HepG2 (cell line): ENCODE measurements around the gene AGAP1. TPM values are rescaled to one million over a fixed set of nuclear protein-coding genes. Genes with fewer than 3 reads are reported as not detected.

Experiments used
- AKAP8 ChIP-seq: sonication (generic); formaldehyde crosslinking; IDR thresholded peaks from 2 replicates; pipeline ENCODE4 v1.5.1; 2020; ENCODE audit warnings: mild to moderate bottlenecking, missing genetic modification reagents
- CBX2 ChIP-seq, 2 experiments: fragments of 200-600 bp in 1 of 2; sonication (generic); formaldehyde crosslinking in 1 of 2; IDR thresholded peaks; 2 replicates each; pipeline versions ENCODE4 v1.7.0 to v1.8.1; 2018 to 2022; ENCODE audit warnings: low read depth in 2 of 2, low read length in 1 of 2, mild to moderate bottlenecking in 1 of 2, missing genetic modification reagents in 1 of 2
- CEBPG ChIP-seq: IDR thresholded peaks from 2 replicates; pipeline ENCODE4 v1.6.1; 2016
- DR1 ChIP-seq: sonication (generic); formaldehyde crosslinking; IDR thresholded peaks from 2 replicates; pipeline ENCODE4 v1.8.0; 2021; ENCODE audit warnings: mild to moderate bottlenecking, missing genetic modification reagents, inconsistent platforms
- GATAD1 ChIP-seq: IDR thresholded peaks from 2 replicates; pipeline ENCODE4 v1.6.1; 2016; ENCODE audit warnings: missing genetic modification reagents, missing compliant biosample characterization
- HIVEP1 ChIP-seq: sonication (generic); formaldehyde crosslinking; IDR thresholded peaks from 2 replicates; pipeline ENCODE4 v1.4.0; 2020; ENCODE audit warnings: mild to moderate bottlenecking, missing genetic modification reagents
- MTA3 ChIP-seq: sonication (generic); formaldehyde crosslinking; IDR thresholded peaks from 2 replicates; pipeline ENCODE4 v1.4.0; 2020; ENCODE audit warnings: missing genetic modification reagents
- MXD1 ChIP-seq: sonication (generic); formaldehyde crosslinking; IDR thresholded peaks from 2 replicates; pipeline ENCODE4 v1.4.0; 2020; ENCODE audit warnings: mild to moderate bottlenecking, missing genetic modification reagents
- MYC ChIP-seq: sonication (generic); formaldehyde crosslinking; IDR thresholded peaks from 2 replicates; pipeline ENCODE4 v1.9.0; 2021; ENCODE audit warnings: missing genetic modification reagents, borderline replicate concordance
- RCOR2 ChIP-seq: IDR thresholded peaks from 2 replicates; pipeline ENCODE4 v1.6.1; 2016; ENCODE audit warnings: missing biosample characterization, missing genetic modification reagents
- RFX5 ChIP-seq: IDR thresholded peaks from 2 replicates; pipeline ENCODE4 v1.6.1; 2011; ENCODE audit warnings: low read depth, low read length, improper control_type of control experiment
- SP2 ChIP-seq: sonication (generic); formaldehyde crosslinking; IDR thresholded peaks from 2 replicates; pipeline ENCODE4 v1.5.1; 2020; ENCODE audit warnings: mild to moderate bottlenecking, missing genetic modification reagents
- TBL1XR1 ChIP-seq: fragments of 150-350 bp; IDR thresholded peaks from 2 replicates; pipeline ENCODE4 v1.6.1; 2014; ENCODE audit warnings: borderline replicate concordance, low read length; ENCODE audit not compliant: partially characterized antibody
- TOE1 ChIP-seq: sonication (generic); formaldehyde crosslinking; IDR thresholded peaks from 2 replicates; pipeline ENCODE4 v1.4.0; 2020; ENCODE audit warnings: mild to moderate bottlenecking, missing genetic modification reagents
- UBTF ChIP-seq: sonication (generic); formaldehyde crosslinking; IDR thresholded peaks from 2 replicates; pipeline ENCODE4 v1.4.0; 2020; ENCODE audit warnings: mild to moderate bottlenecking, missing genetic modification reagents
- ZBTB7B ChIP-seq: sonication (generic); formaldehyde crosslinking; IDR thresholded peaks from 2 replicates; pipeline ENCODE4 v1.4.0; 2020; ENCODE audit warnings: missing genetic modification reagents
- ZNF121 ChIP-seq: sonication (generic); formaldehyde crosslinking; IDR thresholded peaks from 2 replicates; pipeline ENCODE4 v1.5.0; 2020; ENCODE audit warnings: mild to moderate bottlenecking, missing genetic modification reagents
- ZNF280B ChIP-seq: sonication (generic); formaldehyde crosslinking; IDR thresholded peaks from 2 replicates; pipeline ENCODE4 v1.5.0; 2020; ENCODE audit warnings: missing genetic modification reagents, mild to moderate bottlenecking, borderline replicate concordance
- ZNF430 ChIP-seq: sonication (generic); formaldehyde crosslinking; IDR thresholded peaks from 2 replicates; pipeline ENCODE4 v1.9.0; 2021; ENCODE audit warnings: mild to moderate bottlenecking, missing genetic modification reagents
- ZNF460 ChIP-seq: sonication (generic); formaldehyde crosslinking; IDR thresholded peaks from 2 replicates; pipeline ENCODE4 v1.5.1; 2020; ENCODE audit warnings: missing genetic modification reagents, mild to moderate bottlenecking, borderline replicate concordance
- ZNF552 ChIP-seq: sonication (generic); formaldehyde crosslinking; IDR thresholded peaks from 2 replicates; pipeline ENCODE4 v1.9.0; 2022; ENCODE audit warnings: missing genetic modification reagents, mild to moderate bottlenecking, borderline replicate concordance
- ZNF7 ChIP-seq: IDR thresholded peaks from 2 replicates; pipeline ENCODE4 v1.6.1; 2016; ENCODE audit warnings: missing biosample characterization, missing genetic modification reagents
- ZNF724P ChIP-seq: sonication (generic); formaldehyde crosslinking; IDR thresholded peaks from 2 replicates; pipeline ENCODE4 v1.8.0; 2022; ENCODE audit warnings: missing genetic modification reagents, borderline replicate concordance
- ZNF773 ChIP-seq: sonication (generic); formaldehyde crosslinking; IDR thresholded peaks from 2 replicates; pipeline ENCODE4 v1.4.0; 2020; ENCODE audit warnings: missing genetic modification reagents, borderline replicate concordance
- ZNF780A ChIP-seq: sonication (generic); formaldehyde crosslinking; IDR thresholded peaks from 2 replicates; pipeline ENCODE4 v1.8.0; 2022; ENCODE audit warnings: mild to moderate bottlenecking, missing genetic modification reagents, moderate library complexity
- ZNF83 ChIP-seq: sonication (generic); formaldehyde crosslinking; IDR thresholded peaks from 2 replicates; pipeline ENCODE4 v1.4.0; 2020; ENCODE audit warnings: missing genetic modification reagents, mild to moderate bottlenecking, borderline replicate concordance
- ZNF883 ChIP-seq: sonication (generic); formaldehyde crosslinking; IDR thresholded peaks from 2 replicates; pipeline ENCODE4 v1.5.1; 2020; ENCODE audit warnings: mild to moderate bottlenecking, missing genetic modification reagents; ENCODE audit errors: not compliant biosample characterization
- polyA plus RNA-seq, 8 experiments: library from polyadenylated mRNA; depleted of rRNA in 3 of 8; stranded (reverse) in 7 of 8; unstranded in 1 of 8; fragments of >200 nt; fragmentation: Illumina TruSeq in 4 of 8; extraction: Trizol in 4 of 8; gene quantifications; 2 replicates each; pipeline versions ENCODE4 v1.2.1 to v1.2.3, GENCODE V29; 2011 to 2016; ENCODE audit warnings: low read depth in 4 of 8, missing spikeins in 1 of 8, mixed read lengths in 1 of 8; ENCODE audit not compliant: insufficient read depth in 1 of 8
- total RNA-seq, 5 experiments: library from RNA; depleted of rRNA; stranded (reverse); fragments of >200 nt; fragmentation: Illumina TruSeq; extraction: Trizol; gene quantifications; 2 replicates each; pipeline ENCODE4 v1.2.3, GENCODE V29; 2016; ENCODE audit warnings: low read depth in 1 of 5

AGAP1 gene
- total and polyA plus RNA-seq, 2 of the 13 experiments (the other 11 are each of a cell fraction or from before 2014, with no cell fraction given) = 21.2 to 32.7 TPM

- TF ChIP-seq MXD1 (CRISPR knock-in tag) (peak; percentile 94; the same call in 1 of the 2 replicates), ZNF83 (no peak; the same call in 1 of the 2 replicates), HIVEP1 (CRISPR knock-in tag) (peak; percentile 91), ZNF460 (peak; percentile 67; the same call in 1 of the 2 replicates), ZNF724P (CRISPR knock-in tag) (peak; percentile 93), UBTF (CRISPR knock-in tag) (peak; percentile 90), RCOR2 (CRISPR knock-in tag) (peak; percentile 96), ZNF7 (CRISPR knock-in tag) (no peak; the same call in 1 of the 2 replicates), SP2 (CRISPR knock-in tag) (peak; percentile 37; the same call in 1 of the 2 replicates), ZNF280B (CRISPR knock-in tag) (no peak; the same call in 1 of the 2 replicates), TBL1XR1 (peak; percentile 74), ZNF780A (no peak), CBX2 (IDR thresholded peaks at IDR 0.05; ENCODE audit: low read depth, low read length) (no peak), CBX2 (CRISPR knock-in tag; IDR thresholded peaks at IDR 0.05; ENCODE audit: low read depth) (no peak), DR1 (CRISPR knock-in tag) (peak; percentile 24; the same call in 1 of the 2 replicates), MTA3 (CRISPR knock-in tag) (no peak), AKAP8 (CRISPR knock-in tag) (0 out of 2 replicates have a peak, but pooled peaks have one; percentile 14), ZNF883 (CRISPR knock-in tag) (peak; percentile 88), TOE1 (CRISPR knock-in tag) (no peak), ZNF773 (CRISPR knock-in tag) (no peak), GATAD1 (CRISPR knock-in tag) (peak; percentile 78), ZNF430 (CRISPR knock-in tag) (peak; percentile 94), MYC (CRISPR knock-in tag) (peak; percentile 100), ZNF552 (peak; percentile 68; the same call in 1 of the 2 replicates), CEBPG (peak; percentile 80), ZBTB7B (CRISPR knock-in tag) (peak; percentile 56; the same call in 1 of the 2 replicates), ZNF121 (CRISPR knock-in tag) (peak; percentile 38; the same call in 1 of the 2 replicates), RFX5 (peak; percentile 76)
These were observed 21.0 kb downstream of the AGAP1 start (continued) for GRCh38 chr2:235514627-235515363.
